ENCODE data around the gene MRPS10.

DNA sequence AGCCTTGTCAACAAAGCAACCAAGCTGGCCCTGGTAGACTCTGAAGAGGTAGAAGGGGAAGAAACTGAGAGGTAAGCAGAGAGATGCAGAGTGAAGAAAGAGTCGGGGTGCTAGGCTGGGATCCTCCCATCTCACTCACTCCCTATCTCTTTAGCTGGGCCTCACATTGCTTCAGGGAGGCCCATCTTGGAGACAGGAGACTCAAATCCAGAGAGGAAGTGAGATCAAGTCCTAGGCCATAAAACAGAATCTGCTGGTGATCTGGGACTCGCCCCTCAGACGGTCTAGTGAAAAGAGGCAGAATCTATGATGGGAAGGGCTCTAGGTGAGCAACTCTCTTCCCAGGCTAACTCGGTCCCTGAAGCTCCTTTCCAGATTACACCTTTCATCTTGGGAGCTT lies 22.2 kb downstream of the MRPS10 start:
- TF ChIP-seq, protein P1, sequence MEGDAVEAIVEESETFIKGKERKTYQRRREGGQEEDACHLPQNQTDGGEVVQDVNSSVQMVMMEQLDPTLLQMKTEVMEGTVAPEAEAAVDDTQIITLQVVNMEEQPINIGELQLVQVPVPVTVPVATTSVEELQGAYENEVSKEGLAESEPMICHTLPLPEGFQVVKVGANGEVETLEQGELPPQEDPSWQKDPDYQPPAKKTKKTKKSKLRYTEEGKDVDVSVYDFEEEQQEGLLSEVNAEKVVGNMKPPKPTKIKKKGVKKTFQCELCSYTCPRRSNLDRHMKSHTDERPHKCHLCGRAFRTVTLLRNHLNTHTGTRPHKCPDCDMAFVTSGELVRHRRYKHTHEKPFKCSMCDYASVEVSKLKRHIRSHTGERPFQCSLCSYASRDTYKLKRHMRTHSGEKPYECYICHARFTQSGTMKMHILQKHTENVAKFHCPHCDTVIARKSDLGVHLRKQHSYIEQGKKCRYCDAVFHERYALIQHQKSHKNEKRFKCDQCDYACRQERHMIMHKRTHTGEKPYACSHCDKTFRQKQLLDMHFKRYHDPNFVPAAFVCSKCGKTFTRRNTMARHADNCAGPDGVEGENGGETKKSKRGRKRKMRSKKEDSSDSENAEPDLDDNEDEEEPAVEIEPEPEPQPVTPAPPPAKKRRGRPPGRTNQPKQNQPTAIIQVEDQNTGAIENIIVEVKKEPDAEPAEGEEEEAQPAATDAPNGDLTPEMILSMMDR (IDR thresholded peaks at IDR 0.05): no peak
- TF ChIP-seq, protein P2, sequence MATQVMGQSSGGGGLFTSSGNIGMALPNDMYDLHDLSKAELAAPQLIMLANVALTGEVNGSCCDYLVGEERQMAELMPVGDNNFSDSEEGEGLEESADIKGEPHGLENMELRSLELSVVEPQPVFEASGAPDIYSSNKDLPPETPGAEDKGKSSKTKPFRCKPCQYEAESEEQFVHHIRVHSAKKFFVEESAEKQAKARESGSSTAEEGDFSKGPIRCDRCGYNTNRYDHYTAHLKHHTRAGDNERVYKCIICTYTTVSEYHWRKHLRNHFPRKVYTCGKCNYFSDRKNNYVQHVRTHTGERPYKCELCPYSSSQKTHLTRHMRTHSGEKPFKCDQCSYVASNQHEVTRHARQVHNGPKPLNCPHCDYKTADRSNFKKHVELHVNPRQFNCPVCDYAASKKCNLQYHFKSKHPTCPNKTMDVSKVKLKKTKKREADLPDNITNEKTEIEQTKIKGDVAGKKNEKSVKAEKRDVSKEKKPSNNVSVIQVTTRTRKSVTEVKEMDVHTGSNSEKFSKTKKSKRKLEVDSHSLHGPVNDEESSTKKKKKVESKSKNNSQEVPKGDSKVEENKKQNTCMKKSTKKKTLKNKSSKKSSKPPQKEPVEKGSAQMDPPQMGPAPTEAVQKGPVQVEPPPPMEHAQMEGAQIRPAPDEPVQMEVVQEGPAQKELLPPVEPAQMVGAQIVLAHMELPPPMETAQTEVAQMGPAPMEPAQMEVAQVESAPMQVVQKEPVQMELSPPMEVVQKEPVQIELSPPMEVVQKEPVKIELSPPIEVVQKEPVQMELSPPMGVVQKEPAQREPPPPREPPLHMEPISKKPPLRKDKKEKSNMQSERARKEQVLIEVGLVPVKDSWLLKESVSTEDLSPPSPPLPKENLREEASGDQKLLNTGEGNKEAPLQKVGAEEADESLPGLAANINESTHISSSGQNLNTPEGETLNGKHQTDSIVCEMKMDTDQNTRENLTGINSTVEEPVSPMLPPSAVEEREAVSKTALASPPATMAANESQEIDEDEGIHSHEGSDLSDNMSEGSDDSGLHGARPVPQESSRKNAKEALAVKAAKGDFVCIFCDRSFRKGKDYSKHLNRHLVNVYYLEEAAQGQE (IDR thresholded peaks at IDR 0.05; ENCODE audit: low read depth, low read length): no peak
- TF ChIP-seq, protein P3, sequence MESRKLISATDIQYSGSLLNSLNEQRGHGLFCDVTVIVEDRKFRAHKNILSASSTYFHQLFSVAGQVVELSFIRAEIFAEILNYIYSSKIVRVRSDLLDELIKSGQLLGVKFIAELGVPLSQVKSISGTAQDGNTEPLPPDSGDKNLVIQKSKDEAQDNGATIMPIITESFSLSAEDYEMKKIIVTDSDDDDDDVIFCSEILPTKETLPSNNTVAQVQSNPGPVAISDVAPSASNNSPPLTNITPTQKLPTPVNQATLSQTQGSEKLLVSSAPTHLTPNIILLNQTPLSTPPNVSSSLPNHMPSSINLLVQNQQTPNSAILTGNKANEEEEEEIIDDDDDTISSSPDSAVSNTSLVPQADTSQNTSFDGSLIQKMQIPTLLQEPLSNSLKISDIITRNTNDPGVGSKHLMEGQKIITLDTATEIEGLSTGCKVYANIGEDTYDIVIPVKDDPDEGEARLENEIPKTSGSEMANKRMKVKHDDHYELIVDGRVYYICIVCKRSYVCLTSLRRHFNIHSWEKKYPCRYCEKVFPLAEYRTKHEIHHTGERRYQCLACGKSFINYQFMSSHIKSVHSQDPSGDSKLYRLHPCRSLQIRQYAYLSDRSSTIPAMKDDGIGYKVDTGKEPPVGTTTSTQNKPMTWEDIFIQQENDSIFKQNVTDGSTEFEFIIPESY (IDR thresholded peaks at IDR 0.05; ENCODE audit: borderline replicate concordance, low read depth): no peak
- TF ChIP-seq JUND (IDR thresholded peaks at IDR 0.05) (no peak), SIN3A (IDR thresholded peaks at IDR 0.05; ENCODE audit: borderline replicate concordance, low read depth, low read length) (no peak), GABPA (IDR thresholded peaks at IDR 0.05; ENCODE audit: low read depth) (no peak)
- TF ChIP-seq, protein P4, sequence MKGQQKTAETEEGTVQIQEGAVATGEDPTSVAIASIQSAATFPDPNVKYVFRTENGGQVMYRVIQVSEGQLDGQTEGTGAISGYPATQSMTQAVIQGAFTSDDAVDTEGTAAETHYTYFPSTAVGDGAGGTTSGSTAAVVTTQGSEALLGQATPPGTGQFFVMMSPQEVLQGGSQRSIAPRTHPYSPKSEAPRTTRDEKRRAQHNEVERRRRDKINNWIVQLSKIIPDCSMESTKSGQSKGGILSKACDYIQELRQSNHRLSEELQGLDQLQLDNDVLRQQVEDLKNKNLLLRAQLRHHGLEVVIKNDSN (IDR thresholded peaks at IDR 0.05; ENCODE audit: borderline replicate concordance, low read depth): no peak
- TF ChIP-seq, protein P5, sequence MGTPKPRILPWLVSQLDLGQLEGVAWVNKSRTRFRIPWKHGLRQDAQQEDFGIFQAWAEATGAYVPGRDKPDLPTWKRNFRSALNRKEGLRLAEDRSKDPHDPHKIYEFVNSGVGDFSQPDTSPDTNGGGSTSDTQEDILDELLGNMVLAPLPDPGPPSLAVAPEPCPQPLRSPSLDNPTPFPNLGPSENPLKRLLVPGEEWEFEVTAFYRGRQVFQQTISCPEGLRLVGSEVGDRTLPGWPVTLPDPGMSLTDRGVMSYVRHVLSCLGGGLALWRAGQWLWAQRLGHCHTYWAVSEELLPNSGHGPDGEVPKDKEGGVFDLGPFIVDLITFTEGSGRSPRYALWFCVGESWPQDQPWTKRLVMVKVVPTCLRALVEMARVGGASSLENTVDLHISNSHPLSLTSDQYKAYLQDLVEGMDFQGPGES (IDR thresholded peaks at IDR 0.05; ENCODE audit: low read depth, low read length): no peak

Data from SK-N-SH (cell line).